CD4-positive, alpha-beta T cell (primary cell): Measurements from ENCODE around the gene C1QL2. TPM values are rescaled to one million over a fixed set of nuclear protein-coding genes. Genes with fewer than 3 reads are reported as not detected.

Experiments used
- ATAC-seq: fragments of 200-7000 bp; cut with Tn5 transposase; one replicate; pipeline ENCODE4 v1.10.0; 2022; ENCODE audit warnings: mild to moderate bottlenecking; ENCODE audit not compliant: poor library complexity
- CTCF ChIA-PET: fragments of 350-600 bp; sonication (Branson Sonifier 250); formaldehyde crosslinking; loops from one replicate; lab custom pipeline; 2021; ENCODE audit warnings: antibody characterized with exemption, inconsistent platforms; lab: Charles Lee
- POLR2A ChIA-PET: fragments of 350-600 bp; sonication (Branson Sonifier 250); formaldehyde crosslinking; loops from one replicate; lab custom pipeline; 2021; ENCODE audit warnings: antibody characterized with exemption, inconsistent platforms; lab: Charles Lee
- DNase-seq, 14 experiments: peaks; one replicate each; pipeline ENCODE4 v3.0.0-alpha.2; 2013 to 2020; ENCODE audit warnings: mixed read lengths in 2 of 14
- H3K27ac ChIP-seq, 2 donors: one replicate each; pipeline versions ENCODE4 v1.5.1 to v1.7.0; 2013; ENCODE audit warnings: low read length in 2 of 2, low read depth in 1 of 2, mild to moderate bottlenecking in 1 of 2
- H3K27me3 ChIP-seq, 2 experiments: 1 replicate in 1 of 2; 2 replicates in 1 of 2; pipeline versions ENCODE4 v1.6.1 to v1.7.0; 2013; ENCODE audit warnings: low read length in 2 of 2, control low read depth in 1 of 2, mild to moderate bottlenecking in 1 of 2, moderate library complexity in 1 of 2; ENCODE audit not compliant: insufficient read depth in 2 of 2, control insufficient read depth in 1 of 2
- H3K36me3 ChIP-seq: one replicate; pipeline ENCODE4 v1.6.1; 2013; ENCODE audit warnings: low read length, control low read depth; ENCODE audit not compliant: insufficient read depth
- H3K4me1 ChIP-seq: one replicate; pipeline ENCODE4 v1.6.1; 2013; ENCODE audit warnings: low read length, control low read depth; ENCODE audit not compliant: insufficient read depth
- H3K4me3 ChIP-seq: one replicate; pipeline ENCODE4 v1.5.1; 2013; ENCODE audit warnings: mild to moderate bottlenecking, low read length, moderate library complexity
- H3K9me3 ChIP-seq, 2 experiments: 1 replicate in 1 of 2; 2 replicates in 1 of 2; pipeline versions ENCODE4 v1.6.1 to v1.7.0; 2013; ENCODE audit warnings: low read length in 2 of 2, mild to moderate bottlenecking in 2 of 2, control low read depth in 1 of 2, moderate library complexity in 1 of 2; ENCODE audit not compliant: control insufficient read depth in 1 of 2, insufficient read depth in 1 of 2
- H3K27ac Mint-ChIP-seq: one replicate; pipeline ENCODE4 v1.8.0; 2020; ENCODE audit warnings: mixed read lengths
- H3K27me3 Mint-ChIP-seq: one replicate; pipeline ENCODE4 v1.8.0; 2021; ENCODE audit warnings: mixed read lengths
- H3K36me3 Mint-ChIP-seq: one replicate; pipeline ENCODE4 v1.8.0; 2021; ENCODE audit warnings: low read depth, mixed read lengths
- H3K4me1 Mint-ChIP-seq: one replicate; pipeline ENCODE4 v1.8.0; 2021; ENCODE audit warnings: low read depth, mixed read lengths
- H3K4me3 Mint-ChIP-seq: one replicate; pipeline ENCODE4 v1.8.0; 2020; ENCODE audit warnings: mild to moderate bottlenecking, mixed read lengths
- H3K9me3 Mint-ChIP-seq: one replicate; pipeline ENCODE4 v1.8.0; 2020; ENCODE audit warnings: mixed read lengths
- intact Hi-C, 2 experiments: fragments of 100-400 bp; cut with DNase I in 1 of 2; cut with micrococcal nuclease in 1 of 2; formaldehyde crosslinking; loops; one replicate each; pipeline versions ENCODE4 v1.15.1 to v1.9.0; 2023 to 2025; cut with DNase I, micrococcal nuclease
- total RNA-seq, 174 experiments: library from RNA in 2 of 174; stranded (reverse) in 2 of 174; gene quantifications; one replicate each; pipeline ENCODE4 v1.2.3 and lab custom pipeline; 2021 to 2026
- TF ChIP-seq, protein P1 (sequence below): fragments of 200-600 bp; IDR thresholded peaks from one replicate; pipeline ENCODE4 v1.8.0; 2022; ENCODE audit warnings: antibody characterized with exemption, mild to moderate bottlenecking

Gene C1QL2
- total RNA-seq, 2 experiments from 2014 or later: not detected

GRCh38 chr2:119156105-119156890, 2.3 kb downstream of the C1QL2 start:
- intact Hi-C loops: no loop called here
- no peaks in the 10 kb centered on the region for H3K36me3 ChIP-seq
- DNase-seq (no peak), ATAC-seq (no peak)
- peaks cover 76% of the 10 kb centered on the region for H3K27me3 Mint-ChIP-seq
- TF ChIP-seq, protein P1, sequence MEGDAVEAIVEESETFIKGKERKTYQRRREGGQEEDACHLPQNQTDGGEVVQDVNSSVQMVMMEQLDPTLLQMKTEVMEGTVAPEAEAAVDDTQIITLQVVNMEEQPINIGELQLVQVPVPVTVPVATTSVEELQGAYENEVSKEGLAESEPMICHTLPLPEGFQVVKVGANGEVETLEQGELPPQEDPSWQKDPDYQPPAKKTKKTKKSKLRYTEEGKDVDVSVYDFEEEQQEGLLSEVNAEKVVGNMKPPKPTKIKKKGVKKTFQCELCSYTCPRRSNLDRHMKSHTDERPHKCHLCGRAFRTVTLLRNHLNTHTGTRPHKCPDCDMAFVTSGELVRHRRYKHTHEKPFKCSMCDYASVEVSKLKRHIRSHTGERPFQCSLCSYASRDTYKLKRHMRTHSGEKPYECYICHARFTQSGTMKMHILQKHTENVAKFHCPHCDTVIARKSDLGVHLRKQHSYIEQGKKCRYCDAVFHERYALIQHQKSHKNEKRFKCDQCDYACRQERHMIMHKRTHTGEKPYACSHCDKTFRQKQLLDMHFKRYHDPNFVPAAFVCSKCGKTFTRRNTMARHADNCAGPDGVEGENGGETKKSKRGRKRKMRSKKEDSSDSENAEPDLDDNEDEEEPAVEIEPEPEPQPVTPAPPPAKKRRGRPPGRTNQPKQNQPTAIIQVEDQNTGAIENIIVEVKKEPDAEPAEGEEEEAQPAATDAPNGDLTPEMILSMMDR: no peak
- no peaks in the 10 kb centered on the region for H3K36me3 Mint-ChIP-seq
- no peak overlapping the region for H3K27ac ChIP-seq
- no peaks in the 10 kb centered on the region for H3K4me1 ChIP-seq
- no peak overlapping the region for H3K27ac Mint-ChIP-seq
- H3K9me3 Mint-ChIP-seq: no peaks in the 10 kb centered on the region
- H3K4me1 Mint-ChIP-seq: no peaks in the 10 kb centered on the region
- peaks cover 31 to 62% of the 10 kb centered on the region in 2 experiments for H3K27me3 ChIP-seq
- H3K4me3 Mint-ChIP-seq: no peak overlapping the region
- ChIA-PET POLR2A (no interaction called here), CTCF (no interaction called here)
- peaks cover 0 to 23% of the 10 kb centered on the region in 2 experiments for H3K9me3 ChIP-seq
- no peak overlapping the region for H3K4me3 ChIP-seq

DNA sequence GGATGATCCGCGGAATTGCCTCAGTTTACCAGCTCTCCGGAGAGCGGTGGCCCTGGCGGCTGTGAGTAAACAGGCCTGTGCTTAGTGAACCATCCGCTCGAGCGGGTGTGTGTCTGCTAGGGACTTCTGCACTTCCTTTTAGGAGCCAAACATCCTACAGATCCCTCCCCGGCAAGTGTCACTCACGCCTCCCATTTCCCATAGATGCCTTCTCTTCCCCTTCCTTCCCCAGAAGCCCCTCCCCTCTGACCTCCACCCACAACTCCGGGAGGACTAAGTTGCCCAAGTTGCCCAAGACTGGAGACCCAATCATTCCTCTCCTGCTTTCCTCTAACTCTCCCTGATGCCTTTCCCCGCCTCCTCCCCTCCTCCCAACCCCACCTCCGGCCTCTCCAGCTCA, 2.9 kb downstream of the C1QL2 start:
- DNase-seq: no peak
- Histone ChIP-seq H3K27ac (no peak overlapping the region), H3K4me3 (no peak overlapping the region), H3K9me3 (peaks cover 0 to 23% of the 10 kb centered on the region in 2 experiments), H3K4me1 (no peaks in the 10 kb centered on the region), H3K36me3 (no peaks in the 10 kb centered on the region), H3K27me3 (peaks cover 31 to 62% of the 10 kb centered on the region in 2 experiments)
- POLR2A ChIA-PET: no interaction called here
- no peaks in the 10 kb centered on the region for H3K4me1 Mint-ChIP-seq
- no peaks in the 10 kb centered on the region for H3K9me3 Mint-ChIP-seq
- no peak overlapping the region for H3K27ac Mint-ChIP-seq
- intact Hi-C loops: no loop called here
- CTCF ChIA-PET: no interaction called here
- no peak overlapping the region for H3K4me3 Mint-ChIP-seq
- TF ChIP-seq, protein P1: no peak
- peaks cover 76% of the 10 kb centered on the region for H3K27me3 Mint-ChIP-seq
- no peak for ATAC-seq
- H3K36me3 Mint-ChIP-seq: no peaks in the 10 kb centered on the region

DNA sequence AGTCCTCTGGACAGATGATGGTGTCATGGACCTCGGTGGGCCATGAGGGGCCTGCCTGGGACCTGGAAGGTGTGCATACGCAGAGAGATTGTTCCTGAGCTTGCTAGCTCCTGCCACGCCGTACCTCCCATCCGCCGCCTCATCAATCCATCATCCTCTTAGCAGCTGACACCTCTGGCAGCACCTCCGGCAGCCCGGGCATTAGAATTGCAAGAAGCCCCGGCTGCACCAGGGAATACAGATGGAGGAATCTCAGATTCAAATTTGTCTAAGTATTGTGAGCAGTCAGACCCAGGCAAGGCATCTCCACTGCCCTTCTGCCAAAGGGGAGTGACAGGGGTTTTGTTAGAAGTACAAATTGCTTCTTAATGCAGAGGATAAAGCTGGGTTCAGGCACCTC, 4.5 kb downstream of the C1QL2 start:
- Mint-ChIP-seq H3K36me3 (no peaks in the 10 kb centered on the region), H3K27ac (no peak overlapping the region), H3K4me1 (no peaks in the 10 kb centered on the region), H3K4me3 (no peak overlapping the region), H3K9me3 (no peaks in the 10 kb centered on the region), H3K27me3 (peaks cover 83% of the 10 kb centered on the region)
- Histone ChIP-seq H3K4me1 (no peaks in the 10 kb centered on the region), H3K36me3 (no peaks in the 10 kb centered on the region), H3K27ac (no peak overlapping the region), H3K9me3 (peaks cover 0 to 23% of the 10 kb centered on the region in 2 experiments), H3K27me3 (peaks cover 30 to 60% of the 10 kb centered on the region in 2 experiments), H3K4me3 (no peak overlapping the region)
- ChIA-PET POLR2A (no interaction called here), CTCF (no interaction called here)
- intact Hi-C loops: no loop called here
- TF ChIP-seq, protein P1: no peak
- no peak for ATAC-seq
- DNase-seq: no peak
